ENCODE data around the gene SYT6. TPM values are rescaled to one million over a fixed set of nuclear protein-coding genes. Genes with fewer than 3 reads are reported as not detected.

The SYT6 gene
- total RNA-seq, 1 donor from 2014 or later = not detected

GRCh38 chr1:114128293-114128692, 25.4 kb downstream of the SYT6 start:
- Histone ChIP-seq H3K4me1 (peaks cover 7% of the 10 kb centered on the region), H3K36me3 (no peaks in the 10 kb centered on the region), H3K9me3 (replicated peaks) (no peaks in the 10 kb centered on the region), H3K27me3 (ENCODE audit: low read depth) (peaks cover 21% of the 10 kb centered on the region), H3K4me3 (no peak overlapping the region), H3K27ac (replicated peaks) (no peak overlapping the region)
- no peak for TF ChIP-seq CTCF (IDR thresholded peaks at IDR 0.05; ENCODE audit: borderline replicate concordance)
- DNase-seq = no peak
- intact Hi-C loops (cut with micrococcal nuclease) = no loop called here

- peaks cover 19% of the 10 kb centered on the region for H3K27me3 ChIP-seq (ENCODE audit: low read depth)
- DNase-seq = no peak
- no peak for TF ChIP-seq CTCF (IDR thresholded peaks at IDR 0.05; ENCODE audit: borderline replicate concordance)
- no peaks in the 10 kb centered on the region for H3K36me3 ChIP-seq
- H3K4me1 ChIP-seq = peaks cover 7% of the 10 kb centered on the region
- intact Hi-C loops (cut with micrococcal nuclease) = no loop called here
- no peak overlapping the region for H3K27ac ChIP-seq (replicated peaks)
- no peaks in the 10 kb centered on the region for H3K9me3 ChIP-seq (replicated peaks)
- no peak overlapping the region for H3K4me3 ChIP-seq
Observed at GRCh38 chr1:114126261-114127095, 27.2 kb downstream of the SYT6 start.

- Histone ChIP-seq H3K4me1 (peaks cover 7% of the 10 kb centered on the region), H3K4me3 (no peak overlapping the region), H3K27me3 (ENCODE audit: low read depth) (peaks cover 28% of the 10 kb centered on the region), H3K36me3 (no peaks in the 10 kb centered on the region), H3K9me3 (replicated peaks) (no peaks in the 10 kb centered on the region), H3K27ac (replicated peaks) (no peak overlapping the region)
- TF ChIP-seq CTCF (IDR thresholded peaks at IDR 0.05; ENCODE audit: borderline replicate concordance) = no peak
- DNase-seq = no peak
- intact Hi-C loops (cut with micrococcal nuclease) = no loop called here
Observed at GRCh38 chr1:114124644-114125043, 29.0 kb downstream of the SYT6 start.

DNA sequence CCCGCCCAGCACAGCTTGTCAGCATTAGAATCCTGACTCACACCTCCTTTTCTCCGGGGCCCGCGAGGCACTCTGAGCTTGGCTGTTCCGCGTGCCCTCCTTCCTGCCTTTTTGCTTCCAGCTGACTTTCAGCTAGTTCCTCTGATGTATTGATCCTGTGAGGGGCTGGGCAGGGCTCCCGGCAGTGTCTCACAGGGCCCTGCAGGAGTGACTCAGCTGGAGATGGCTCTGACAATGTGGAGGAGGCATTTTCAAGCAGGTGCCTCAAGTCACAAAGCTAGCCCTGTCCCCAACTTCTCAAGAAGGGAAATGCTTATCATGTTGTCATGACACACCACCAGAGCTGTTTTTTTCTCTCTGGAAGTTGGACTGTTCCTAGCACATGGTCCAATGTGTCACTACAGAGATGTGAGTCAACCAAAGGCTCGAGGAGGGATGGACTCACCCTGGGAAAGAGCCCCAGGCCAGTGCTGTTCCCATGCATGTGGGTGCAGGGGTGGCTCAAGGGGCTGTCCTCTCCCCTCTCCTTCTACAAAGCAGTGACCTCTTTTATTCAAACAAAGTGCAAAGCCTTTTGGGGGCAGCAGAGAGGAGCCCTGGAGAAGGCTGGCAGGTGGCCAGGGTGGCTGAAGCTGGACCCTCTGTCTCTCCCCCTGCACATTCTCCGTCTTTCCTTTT, 30.6 kb downstream of the SYT6 start:
- H3K4me3 ChIP-seq = no peak overlapping the region
- intact Hi-C loops (cut with micrococcal nuclease) = no loop called here
- H3K9me3 ChIP-seq (replicated peaks) = no peaks in the 10 kb centered on the region
- H3K4me1 ChIP-seq = peaks cover 7% of the 10 kb centered on the region
- DNase-seq = no peak
- no peak for TF ChIP-seq CTCF (IDR thresholded peaks at IDR 0.05; ENCODE audit: borderline replicate concordance)
- no peak overlapping the region for H3K27ac ChIP-seq (replicated peaks)
- H3K36me3 ChIP-seq = no peaks in the 10 kb centered on the region
- H3K27me3 ChIP-seq (ENCODE audit: low read depth) = peaks cover 33% of the 10 kb centered on the region

GRCh38 chr1:114118351-114118990, 35.2 kb downstream of the SYT6 start:
- Histone ChIP-seq H3K4me3 (no peak overlapping the region), H3K36me3 (no peaks in the 10 kb centered on the region), H3K4me1 (no peaks in the 10 kb centered on the region), H3K9me3 (replicated peaks) (no peaks in the 10 kb centered on the region), H3K27ac (replicated peaks) (no peak overlapping the region), H3K27me3 (ENCODE audit: low read depth) (peaks cover 37% of the 10 kb centered on the region)
- DNase-seq = no peak
- intact Hi-C loops (cut with micrococcal nuclease) = no loop called here
- no peak for TF ChIP-seq CTCF (IDR thresholded peaks at IDR 0.05; ENCODE audit: borderline replicate concordance)
